Raji (cell line): ENCODE results near the gene TEAD3.

Experiments
- POLR2A ChIP-seq: IDR thresholded peaks from 2 replicates; pipeline ENCODE4 v1.6.1; 2011; ENCODE audit warnings: low read depth, low read length, control low read depth; ENCODE audit not compliant: insufficient read depth

TEAD3 gene

DNA sequence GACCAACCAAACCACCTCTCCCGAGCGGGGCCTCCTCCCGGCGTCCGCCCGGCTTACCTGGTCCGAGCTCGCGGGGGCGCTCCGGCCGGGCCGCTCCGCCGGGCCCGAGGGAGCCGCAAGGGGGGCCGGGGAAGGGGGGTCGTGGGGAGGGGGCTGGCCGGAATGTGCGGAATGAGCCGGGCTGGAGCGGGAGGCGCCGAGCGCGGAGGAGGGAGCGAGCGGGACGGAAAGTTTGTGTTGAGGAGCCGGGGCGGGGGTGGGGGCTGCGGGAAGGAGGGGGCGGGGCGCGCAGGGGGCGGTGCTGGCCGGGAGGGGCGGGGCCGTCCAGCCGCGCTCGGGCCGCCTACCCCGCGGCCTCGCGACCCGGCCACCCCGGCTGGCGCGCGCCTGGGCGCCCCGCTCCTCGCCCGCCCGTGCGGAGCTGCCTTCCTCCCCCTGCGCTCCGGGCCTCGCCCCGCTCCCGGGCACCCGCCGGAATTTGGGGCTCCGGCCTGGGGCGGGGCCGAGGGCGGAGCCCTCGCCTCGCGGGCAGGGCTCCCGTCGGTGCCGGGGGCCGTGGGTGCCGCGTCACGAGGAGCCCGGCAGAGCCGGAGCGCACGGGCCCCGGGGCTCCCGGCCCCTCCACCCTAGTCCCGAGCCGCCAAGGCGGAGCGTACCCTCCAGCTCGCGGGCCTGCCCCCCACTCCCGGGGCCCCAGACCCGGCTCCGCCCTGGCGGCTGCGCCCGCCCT lies at the start of gene TEAD3:
Gene TEAD3 (minus strand): TSS at position 239 of the 730 bp plus-strand sequence.
- TF ChIP-seq POLR2A, result no peak

DNA sequence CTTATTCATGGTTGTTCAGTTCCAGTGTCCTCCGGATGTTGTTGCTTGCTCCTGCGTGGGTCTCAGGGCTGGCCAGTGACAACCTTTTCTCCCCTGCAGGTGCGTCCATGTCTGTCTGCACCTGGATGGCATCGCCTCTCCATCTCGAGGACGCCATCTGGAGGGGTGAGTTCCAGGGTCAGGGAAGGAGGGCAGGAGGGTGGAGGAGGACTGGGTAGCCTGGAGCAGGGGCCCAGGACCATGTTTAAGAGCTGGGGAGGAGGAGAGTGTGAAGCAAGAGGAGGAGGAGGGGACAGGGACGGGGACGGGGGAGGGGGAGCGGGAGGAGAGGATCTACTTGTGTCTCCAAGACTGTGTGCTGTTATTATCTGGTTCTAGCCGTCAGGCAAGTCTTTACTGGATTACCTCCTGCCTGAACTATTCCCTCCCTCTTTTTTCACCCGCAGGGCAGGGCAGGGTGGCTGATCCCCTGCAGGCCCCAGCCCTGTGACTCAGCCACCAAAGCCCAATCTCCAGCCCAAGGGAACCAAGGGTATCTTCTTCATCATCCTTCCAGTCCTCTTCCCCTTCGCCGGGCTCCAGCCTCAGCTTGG lies 48.0 kb upstream of the TEAD3 start:
- no peak for TF ChIP-seq POLR2A

DNA sequence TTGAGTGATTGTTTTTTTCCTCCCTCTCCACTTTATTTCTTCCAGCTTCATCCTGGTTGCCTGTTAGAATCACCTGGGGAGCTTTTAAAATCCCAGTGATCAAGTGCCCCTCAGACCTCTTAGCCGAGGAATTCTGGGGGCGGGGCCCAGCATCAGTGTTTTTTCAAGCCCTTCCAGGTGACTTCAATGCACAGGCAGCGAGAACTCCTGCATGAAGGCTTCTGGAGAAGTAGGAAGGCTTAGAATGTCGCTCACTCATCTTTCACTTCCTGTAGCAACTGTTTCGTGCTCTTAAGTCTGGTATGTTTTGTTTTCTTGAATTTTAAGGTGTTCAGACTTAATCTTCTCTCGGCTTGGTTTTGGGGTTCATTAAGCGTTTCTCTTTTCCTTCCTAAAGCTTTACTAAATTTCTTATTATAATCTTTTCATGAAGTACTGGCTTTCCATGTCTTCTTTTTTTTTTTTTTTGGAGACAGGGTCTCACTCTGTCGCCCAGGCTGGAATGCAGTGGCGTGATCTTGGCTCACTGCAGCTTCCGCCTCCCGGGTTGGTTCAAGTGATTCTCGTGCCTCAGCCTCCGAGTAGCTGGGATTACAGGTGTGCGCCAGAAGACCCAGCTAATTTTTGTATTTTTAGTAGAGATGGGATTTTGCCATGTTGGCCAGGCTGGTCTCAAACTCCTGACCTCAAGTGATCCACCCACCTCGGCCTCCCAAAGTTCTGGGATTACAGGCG lies 46.7 kb upstream of the TEAD3 start:
- TF ChIP-seq POLR2A, result no peak

DNA sequence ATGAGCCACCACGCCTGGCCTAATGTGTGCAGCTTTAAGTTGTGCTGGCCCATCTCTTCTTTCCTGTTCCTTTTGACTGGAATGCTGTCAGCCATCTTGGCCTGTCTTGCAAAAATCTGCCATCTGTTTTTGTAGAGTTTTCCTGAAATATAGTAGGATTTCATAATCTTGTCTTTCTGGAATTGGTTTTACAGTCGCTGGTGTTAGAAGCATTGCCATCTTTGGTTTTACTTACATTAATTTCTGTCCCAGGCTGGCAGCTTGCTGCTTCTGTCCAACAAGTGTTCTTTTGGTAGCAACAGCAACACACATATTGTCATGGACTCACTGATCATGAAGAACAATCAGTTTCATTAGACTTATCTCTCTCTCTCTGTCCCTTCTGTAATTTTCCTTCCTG lies 45.0 kb upstream of the TEAD3 start:
- TF ChIP-seq POLR2A, result no peak

DNA sequence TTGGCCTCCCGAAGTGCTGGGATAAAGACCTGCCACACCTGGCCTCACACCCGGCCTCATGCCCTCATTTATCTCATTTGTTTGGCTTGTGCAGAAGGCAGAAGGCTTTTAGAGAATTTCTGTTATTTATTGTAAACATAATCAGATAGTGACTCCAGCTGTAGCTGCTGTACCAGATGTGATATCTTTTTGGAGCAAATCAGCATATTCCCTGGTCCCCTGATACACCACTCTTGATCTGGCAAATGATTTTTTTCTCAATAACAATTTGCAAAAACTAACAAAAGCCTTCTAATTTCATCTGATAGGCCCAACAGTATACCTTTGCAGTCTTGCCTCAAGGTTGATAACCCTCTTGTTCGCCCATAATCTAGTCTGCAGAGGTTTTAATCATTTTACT lies 42.3 kb upstream of the TEAD3 start:
- no peak for TF ChIP-seq POLR2A

DNA sequence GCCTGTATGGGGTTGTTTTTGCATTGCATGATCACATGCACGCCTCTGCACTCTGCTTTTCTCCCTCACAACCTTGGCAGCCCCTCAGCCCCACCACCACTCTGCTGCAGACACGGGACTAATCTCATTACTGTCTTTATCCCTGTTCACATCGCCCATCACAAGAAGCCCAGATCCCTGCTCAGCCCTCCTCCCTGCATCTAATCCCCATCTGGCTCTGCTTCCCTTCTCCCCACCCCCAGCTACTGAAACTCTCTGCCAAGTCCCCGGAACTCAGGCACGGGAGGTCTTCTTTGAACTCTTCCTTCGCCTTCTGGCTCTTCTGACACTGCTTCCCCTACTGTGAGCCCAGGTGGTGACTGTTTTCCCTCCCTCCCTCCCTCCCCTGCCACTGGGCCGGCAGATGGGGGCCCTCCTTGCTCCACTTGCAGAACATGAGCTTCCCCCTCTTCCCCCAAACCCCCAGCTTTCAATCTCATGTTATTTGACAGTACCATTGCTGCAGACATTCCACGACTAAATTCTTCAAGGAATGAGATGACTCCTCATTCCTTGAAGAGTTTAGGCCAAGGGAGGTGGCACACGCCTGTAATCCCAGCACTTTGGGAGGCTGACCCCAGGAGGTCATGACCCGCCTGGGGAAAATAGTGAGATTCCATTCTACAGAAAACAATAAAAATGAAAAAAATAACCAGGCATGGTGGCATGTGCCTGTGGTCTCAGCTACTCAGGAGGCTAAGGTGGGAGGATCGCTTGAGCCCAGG lies 37.7 kb upstream of the TEAD3 start:
- no peak for TF ChIP-seq POLR2A

DNA sequence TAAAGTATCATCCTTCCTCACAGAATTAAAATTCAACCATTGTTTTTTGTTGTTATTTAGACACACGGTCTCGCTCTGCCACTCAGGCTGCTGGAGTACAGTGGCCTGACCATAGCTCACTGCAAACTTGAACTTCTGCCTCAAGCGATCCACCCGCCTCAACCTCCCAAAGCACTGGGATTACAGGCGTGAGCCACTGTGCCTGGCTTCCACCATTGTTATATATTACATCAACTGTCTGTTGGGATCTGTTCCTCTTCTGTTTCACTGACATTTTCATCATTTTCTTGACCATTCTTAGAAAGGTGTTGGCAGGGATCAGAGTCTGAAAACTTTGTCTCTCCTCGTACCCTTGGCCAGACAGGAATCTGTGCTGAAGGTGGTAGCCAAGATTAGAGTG lies 37.1 kb upstream of the TEAD3 start:
- TF ChIP-seq POLR2A, result no peak

DNA sequence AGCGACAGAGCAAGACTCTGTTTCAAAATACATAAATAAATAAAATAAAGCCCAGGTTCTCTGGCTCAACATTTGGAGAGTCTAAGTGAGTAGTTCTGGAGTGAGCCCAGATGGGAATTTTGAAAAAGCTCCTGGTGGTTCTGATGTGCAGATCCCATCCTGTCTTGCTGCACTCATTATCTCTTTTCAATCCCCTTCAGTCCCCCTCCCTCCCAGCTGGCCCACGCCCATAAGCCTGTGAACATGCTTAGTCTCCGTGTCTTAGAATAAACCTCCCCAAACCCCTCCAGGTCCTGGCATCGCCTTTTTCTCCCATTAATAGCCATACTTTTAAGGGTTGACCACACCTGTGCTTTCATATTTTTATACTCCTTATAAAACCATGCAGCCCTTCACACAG lies 35.2 kb upstream of the TEAD3 start:
- no peak for TF ChIP-seq POLR2A

DNA sequence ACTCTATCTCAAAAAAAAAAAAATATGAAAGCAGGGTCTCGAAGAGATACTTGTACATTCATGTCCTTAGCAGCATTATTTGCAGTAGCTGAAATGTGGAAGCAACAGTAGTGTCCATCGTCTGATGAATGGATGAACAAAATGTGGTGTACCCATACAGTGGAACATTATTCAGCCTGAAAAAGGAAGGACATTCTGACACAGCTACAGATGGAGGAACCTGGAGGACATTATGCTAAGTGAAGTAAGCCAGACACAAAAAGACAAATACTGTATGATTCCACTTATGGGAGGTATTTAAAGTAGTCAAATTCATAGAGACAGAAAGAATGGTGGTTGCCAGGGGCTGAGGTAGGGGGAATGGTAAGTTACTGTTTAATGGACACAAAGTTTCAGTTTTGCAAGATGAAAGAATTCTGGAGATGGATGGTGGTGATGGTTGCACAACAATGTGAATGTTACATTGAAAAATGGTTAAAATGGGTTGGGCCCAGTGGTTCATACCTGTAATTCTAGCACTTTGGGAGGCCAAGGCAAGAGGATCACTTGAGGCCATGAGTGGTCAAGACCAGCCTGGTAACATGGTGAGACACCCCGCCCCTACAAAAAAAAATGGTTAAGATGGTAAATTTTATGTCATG lies 27.6 kb upstream of the TEAD3 start:
- no peak for TF ChIP-seq POLR2A

DNA sequence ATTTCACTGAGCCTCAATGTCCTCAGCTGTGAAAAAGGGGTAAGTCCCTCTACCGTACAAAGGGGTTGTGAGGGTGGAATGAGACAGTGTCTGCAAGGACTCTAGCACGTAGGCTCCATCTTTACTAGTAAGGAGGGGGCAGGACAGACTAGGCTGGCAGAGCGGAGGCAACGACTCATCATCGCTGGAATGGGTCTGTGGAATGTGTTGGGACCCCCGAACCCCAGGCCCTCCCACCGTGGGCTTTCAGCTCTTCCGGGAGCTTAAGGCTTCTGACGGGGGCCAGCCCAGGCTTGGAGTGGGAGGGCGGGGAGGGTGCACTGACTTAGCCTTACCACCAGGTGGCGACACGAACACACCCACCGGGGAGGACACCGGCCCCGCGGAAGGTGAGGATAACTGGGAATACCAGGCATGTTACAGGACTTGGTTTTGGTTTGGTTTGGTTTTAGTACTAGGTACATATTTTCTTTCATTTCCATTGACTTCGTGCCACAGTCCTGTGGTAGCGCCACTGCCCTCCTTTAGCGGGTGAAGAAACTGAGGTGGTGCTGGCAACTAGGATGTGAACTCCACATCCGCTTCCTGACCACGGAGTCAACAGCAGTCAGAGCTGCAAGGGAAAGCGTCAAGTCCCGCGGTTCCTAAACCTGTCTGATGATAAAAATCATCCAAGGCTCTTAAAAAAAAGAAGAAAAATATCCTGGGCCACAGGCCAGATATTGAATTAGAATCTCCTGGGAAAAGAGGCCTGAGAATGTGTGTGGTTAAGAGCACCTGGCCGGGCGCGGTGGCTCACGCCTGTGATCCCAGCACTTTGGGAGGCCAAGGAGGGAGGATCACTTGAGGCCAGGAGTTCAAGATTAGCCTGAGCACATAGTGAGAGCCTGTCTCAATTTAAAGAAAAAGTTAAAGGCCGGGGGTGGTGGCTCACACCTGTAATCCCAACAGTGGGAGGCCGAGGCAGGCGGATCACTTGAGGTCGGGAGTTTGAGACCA lies 26.1 kb upstream of the TEAD3 start:
- no peak for TF ChIP-seq POLR2A

DNA sequence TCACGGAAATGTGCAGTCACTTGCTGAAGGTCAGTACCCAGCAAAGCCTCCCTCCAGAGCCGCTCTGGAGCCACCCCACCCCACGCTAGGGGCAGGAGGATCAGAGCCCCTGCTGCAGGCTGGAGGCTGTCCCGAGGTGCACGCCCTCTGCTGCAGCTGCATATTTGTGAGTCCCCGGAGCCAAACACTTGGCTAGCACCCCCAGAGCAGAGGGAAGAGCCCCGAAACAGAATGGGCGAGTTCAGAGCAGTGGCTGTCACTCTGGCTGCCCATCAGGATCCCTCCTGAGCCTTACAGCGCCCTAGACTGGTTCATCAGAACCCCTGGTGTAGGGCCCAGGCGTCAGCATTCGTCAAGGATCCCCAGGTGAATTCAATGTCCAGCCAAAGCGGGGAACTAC lies 25.3 kb upstream of the TEAD3 start:
- TF ChIP-seq POLR2A, result no peak

DNA sequence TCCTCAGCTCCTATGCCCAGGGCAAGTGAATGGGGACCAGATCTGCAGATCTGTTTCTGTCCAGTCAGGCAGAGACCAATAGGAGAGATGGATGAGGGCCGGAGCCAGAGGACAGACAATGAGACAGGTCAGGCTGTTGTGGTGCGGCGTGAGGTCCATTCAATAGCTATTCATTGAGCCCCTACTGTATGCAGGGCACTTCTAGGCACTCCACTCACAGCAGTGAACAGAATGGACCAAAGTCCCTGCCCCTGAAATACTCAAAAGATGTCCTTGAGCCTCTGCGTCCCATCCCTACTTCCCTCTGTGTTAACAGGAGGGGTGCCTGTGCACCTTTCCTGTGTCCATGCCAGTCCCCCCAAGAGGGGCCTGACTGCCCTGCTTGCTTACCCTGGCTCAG lies 24.4 kb upstream of the TEAD3 start:
- no peak for TF ChIP-seq POLR2A

DNA sequence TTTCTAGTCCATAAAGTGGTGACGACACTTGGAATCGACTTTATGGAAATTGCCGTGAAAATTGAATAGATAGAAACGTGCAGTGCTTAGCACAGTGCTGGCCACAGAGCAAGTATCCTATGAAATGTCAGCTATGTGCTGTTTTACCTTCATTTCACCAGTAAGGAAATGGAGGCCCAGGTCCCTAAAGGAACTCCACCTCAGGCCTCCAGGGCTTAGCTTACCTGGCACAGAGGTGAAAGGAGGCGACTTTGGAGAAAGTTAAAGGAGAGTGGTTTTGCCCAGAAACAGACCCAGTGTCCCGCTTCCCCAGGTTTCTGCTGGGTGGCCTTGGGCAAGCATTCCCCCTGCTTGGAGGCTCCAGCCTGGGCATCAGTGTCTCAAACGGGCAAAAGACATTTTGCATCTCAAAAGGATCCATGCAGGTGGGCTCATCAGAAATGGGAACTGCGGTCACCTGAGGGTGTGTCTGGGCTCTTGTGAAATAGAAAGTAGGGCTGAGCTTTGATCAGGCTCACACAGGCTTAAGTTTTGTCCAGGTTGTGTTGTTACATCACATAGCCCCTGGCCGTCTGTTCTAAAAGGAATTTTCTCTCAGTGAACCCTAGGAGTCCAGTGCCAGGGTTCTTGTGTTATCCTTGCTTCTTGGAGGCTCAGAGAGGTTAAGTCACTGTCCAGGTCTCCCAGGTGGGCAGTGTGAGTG lies 22.6 kb upstream of the TEAD3 start:
- TF ChIP-seq POLR2A, result no peak
